ENCODE measurements around the gene NUDT14. TPM values are rescaled to one million over a fixed set of nuclear protein-coding genes. Genes with fewer than 3 reads are reported as not detected.

NUDT14 gene
- total RNA-seq, 1 donor from 2014 or later, result 15.2 TPM

GRCh38 chr14:105146181-105146975, 34.7 kb downstream of the NUDT14 start:
- no peak overlapping the region for H3K27ac Mint-ChIP-seq
- CTCF ChIA-PET, result no interaction called here
- no peaks in the 10 kb centered on the region for H3K9me3 Mint-ChIP-seq
- no peaks in the 10 kb centered on the region for H3K4me1 Mint-ChIP-seq
- ATAC-seq (ENCODE audit: low read depth) (no peak), DNase-seq (no peak)
- H3K36me3 Mint-ChIP-seq (ENCODE audit: low read depth), result no peaks in the 10 kb centered on the region
- POLR2A ChIA-PET, result no interaction called here
- TF ChIP-seq CTCF (IDR thresholded peaks at IDR 0.05), result no peak
- H3K4me3 Mint-ChIP-seq, result no peak overlapping the region
- no peaks in the 10 kb centered on the region for H3K27me3 Mint-ChIP-seq
- intact Hi-C loops (cut with micrococcal nuclease), result no loop called here

- H3K36me3 Mint-ChIP-seq (ENCODE audit: low read depth), result no peaks in the 10 kb centered on the region
- H3K9me3 Mint-ChIP-seq, result no peaks in the 10 kb centered on the region
- no peaks in the 10 kb centered on the region for H3K27me3 Mint-ChIP-seq
- no peak overlapping the region for H3K27ac Mint-ChIP-seq
- no peak overlapping the region for H3K4me3 Mint-ChIP-seq
- no peaks in the 10 kb centered on the region for H3K4me1 Mint-ChIP-seq
- DNase-seq, result no peak
- intact Hi-C loops (cut with micrococcal nuclease), result no loop called here
- CTCF ChIA-PET, result no interaction called here
- POLR2A ChIA-PET, result no interaction called here
- ATAC-seq (ENCODE audit: low read depth), result no peak
- no peak for TF ChIP-seq CTCF (IDR thresholded peaks at IDR 0.05)
These were observed 35.5 kb downstream of the NUDT14 start for GRCh38 chr14:105145381-105146180.

GRCh38 chr14:105144666-105145380, 36.3 kb downstream of the NUDT14 start:
- POLR2A ChIA-PET, result no interaction called here

GRCh38 chr14:105144026-105144665, 37.0 kb downstream of the NUDT14 start:
- DNase-seq (no peak), ATAC-seq (ENCODE audit: low read depth) (no peak)
- Mint-ChIP-seq H3K27me3 (no peaks in the 10 kb centered on the region), H3K9me3 (peaks cover 5% of the 10 kb centered on the region), H3K4me3 (no peak overlapping the region), H3K36me3 (ENCODE audit: low read depth) (no peaks in the 10 kb centered on the region), H3K27ac (no peak overlapping the region), H3K4me1 (no peaks in the 10 kb centered on the region)
- intact Hi-C loops (cut with micrococcal nuclease), result no loop called here
- no peak for TF ChIP-seq CTCF (IDR thresholded peaks at IDR 0.05)
- ChIA-PET CTCF (no interaction called here), POLR2A (no interaction called here)

More at GRCh38 chr14:105144666-105145380, 36.3 kb downstream of the NUDT14 start:
- DNase-seq (no peak), ATAC-seq (ENCODE audit: low read depth) (no peak)
- no peaks in the 10 kb centered on the region for H3K4me1 Mint-ChIP-seq
- peaks cover 5% of the 10 kb centered on the region for H3K9me3 Mint-ChIP-seq
- intact Hi-C loops (cut with micrococcal nuclease), result no loop called here
- H3K4me3 Mint-ChIP-seq, result no peak overlapping the region
- TF ChIP-seq CTCF (IDR thresholded peaks at IDR 0.05), result no peak
- CTCF ChIA-PET, result no interaction called here
- H3K36me3 Mint-ChIP-seq (ENCODE audit: low read depth), result no peaks in the 10 kb centered on the region
- H3K27ac Mint-ChIP-seq, result no peak overlapping the region
- H3K27me3 Mint-ChIP-seq, result no peaks in the 10 kb centered on the region
